ENCODE measurements around the gene CTNNA2. TPM values are rescaled to one million over a fixed set of nuclear protein-coding genes. Genes with fewer than 3 reads are reported as not detected.

CTNNA2 gene
- total RNA-seq, 1 experiment from 2014 or later: not detected

DNA sequence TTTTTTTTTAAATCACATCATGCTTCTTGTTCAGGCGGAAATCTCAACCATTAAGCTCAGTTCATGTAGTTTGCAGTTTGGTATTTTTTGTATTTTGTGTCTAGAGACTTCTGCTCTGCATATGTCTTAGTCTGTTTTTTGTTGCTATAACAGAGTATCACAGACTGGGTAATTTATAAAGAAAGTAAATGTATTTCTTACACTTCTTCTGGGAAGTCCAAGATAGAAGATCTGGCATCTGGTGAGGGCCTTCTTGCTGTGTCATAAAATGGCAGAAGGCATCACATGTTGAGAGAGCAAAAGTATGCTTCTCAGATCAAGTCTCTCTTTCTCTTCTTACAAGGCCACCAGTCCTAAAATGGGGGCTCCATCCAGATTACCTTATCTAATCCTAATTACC, 208.2 kb downstream of the CTNNA2 start:
- H3K4me2 ChIP-seq: no peak overlapping the region
- intact Hi-C loops (cut with micrococcal nuclease; ENCODE audit: unreplicated experiment): no loop called here
- TF ChIP-seq, protein P1, sequence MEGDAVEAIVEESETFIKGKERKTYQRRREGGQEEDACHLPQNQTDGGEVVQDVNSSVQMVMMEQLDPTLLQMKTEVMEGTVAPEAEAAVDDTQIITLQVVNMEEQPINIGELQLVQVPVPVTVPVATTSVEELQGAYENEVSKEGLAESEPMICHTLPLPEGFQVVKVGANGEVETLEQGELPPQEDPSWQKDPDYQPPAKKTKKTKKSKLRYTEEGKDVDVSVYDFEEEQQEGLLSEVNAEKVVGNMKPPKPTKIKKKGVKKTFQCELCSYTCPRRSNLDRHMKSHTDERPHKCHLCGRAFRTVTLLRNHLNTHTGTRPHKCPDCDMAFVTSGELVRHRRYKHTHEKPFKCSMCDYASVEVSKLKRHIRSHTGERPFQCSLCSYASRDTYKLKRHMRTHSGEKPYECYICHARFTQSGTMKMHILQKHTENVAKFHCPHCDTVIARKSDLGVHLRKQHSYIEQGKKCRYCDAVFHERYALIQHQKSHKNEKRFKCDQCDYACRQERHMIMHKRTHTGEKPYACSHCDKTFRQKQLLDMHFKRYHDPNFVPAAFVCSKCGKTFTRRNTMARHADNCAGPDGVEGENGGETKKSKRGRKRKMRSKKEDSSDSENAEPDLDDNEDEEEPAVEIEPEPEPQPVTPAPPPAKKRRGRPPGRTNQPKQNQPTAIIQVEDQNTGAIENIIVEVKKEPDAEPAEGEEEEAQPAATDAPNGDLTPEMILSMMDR (conservative IDR thresholded peaks at IDR 0.05): no peak
- TF ChIP-seq EZH2 (IDR thresholded peaks at IDR 0.05; ENCODE audit: low read depth): no peak
- CTCF ChIA-PET: no interaction called here
- H4K20me1 ChIP-seq (ENCODE audit: insufficient read depth): no peaks in the 10 kb centered on the region; the same call in 1 of the 2 replicates
- H3K4me1 ChIP-seq (replicated peaks; ENCODE audit: insufficient read depth): no peaks in the 10 kb centered on the region
- no peaks in the 10 kb centered on the region for H3K79me2 ChIP-seq (ENCODE audit: low read depth)
- H3K4me3 ChIP-seq: no peak overlapping the region
- no peaks in the 10 kb centered on the region for H3K36me3 ChIP-seq (ENCODE audit: low read depth)
- H3K9me3 ChIP-seq (ENCODE audit: insufficient read depth, low read depth): no peaks in the 10 kb centered on the region
- H2AFZ ChIP-seq: no peak overlapping the region
- H3F3A ChIP-seq (ENCODE audit: insufficient read depth, low read depth): no peaks in the 10 kb centered on the region
- POLR2A ChIA-PET (ENCODE audit: unreplicated experiment): no interaction called here
- BruUV-seq (replicated peaks): no TSS peak
- no peaks in the 10 kb centered on the region for H3K27me3 ChIP-seq (ENCODE audit: insufficient read depth, low read depth)
- H3K9me2 ChIP-seq (ENCODE audit: insufficient read depth): 0 out of 2 replicates have a peak, but pooled peaks cover 3% of the 10 kb centered on the region
- H3K27ac ChIP-seq: no peak overlapping the region
- no peak for DNase-seq

DNA sequence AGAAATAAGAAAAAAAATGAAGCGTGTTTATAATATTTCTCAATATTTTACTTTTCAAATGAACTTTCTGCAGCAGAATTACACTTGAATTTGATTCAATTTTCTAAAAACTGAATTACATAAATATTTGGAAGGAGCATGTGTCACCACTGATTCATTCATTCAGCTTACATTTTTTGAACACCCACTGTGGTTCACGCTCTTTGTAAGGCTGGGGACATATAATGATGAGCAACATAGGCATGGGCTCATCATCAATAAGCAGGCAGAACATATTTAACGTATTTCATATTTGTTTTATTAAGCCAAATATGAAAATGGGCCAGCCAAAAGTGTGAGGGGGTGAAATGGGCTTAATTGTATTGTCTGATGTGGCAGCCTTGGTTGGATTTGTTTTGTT, 209.1 kb downstream of the CTNNA2 start:
- H3K9me2 ChIP-seq (ENCODE audit: insufficient read depth): 0 out of 2 replicates have a peak, but pooled peaks cover 3% of the 10 kb centered on the region
- H4K20me1 ChIP-seq (ENCODE audit: insufficient read depth): no peaks in the 10 kb centered on the region; the same call in 1 of the 2 replicates
- no peaks in the 10 kb centered on the region for H3F3A ChIP-seq (ENCODE audit: insufficient read depth, low read depth)
- ChIA-PET CTCF (no interaction called here), POLR2A (ENCODE audit: unreplicated experiment) (no interaction called here)
- H3K79me2 ChIP-seq (ENCODE audit: low read depth): no peaks in the 10 kb centered on the region
- DNase-seq: no peak
- TF ChIP-seq EZH2 (IDR thresholded peaks at IDR 0.05; ENCODE audit: low read depth): no peak
- TF ChIP-seq, protein P1 (conservative IDR thresholded peaks at IDR 0.05): no peak
- H2AFZ ChIP-seq: no peak overlapping the region
- H3K27ac ChIP-seq: no peak overlapping the region
- H3K9me3 ChIP-seq (ENCODE audit: insufficient read depth, low read depth): no peaks in the 10 kb centered on the region
- H3K4me3 ChIP-seq: no peak overlapping the region
- no peaks in the 10 kb centered on the region for H3K4me1 ChIP-seq (replicated peaks; ENCODE audit: insufficient read depth)
- no peak overlapping the region for H3K4me2 ChIP-seq
- intact Hi-C loops (cut with micrococcal nuclease; ENCODE audit: unreplicated experiment): no loop called here
- no peaks in the 10 kb centered on the region for H3K27me3 ChIP-seq (ENCODE audit: insufficient read depth, low read depth)
- no peaks in the 10 kb centered on the region for H3K36me3 ChIP-seq (ENCODE audit: low read depth)
- no TSS peak for BruUV-seq (replicated peaks)

DNA sequence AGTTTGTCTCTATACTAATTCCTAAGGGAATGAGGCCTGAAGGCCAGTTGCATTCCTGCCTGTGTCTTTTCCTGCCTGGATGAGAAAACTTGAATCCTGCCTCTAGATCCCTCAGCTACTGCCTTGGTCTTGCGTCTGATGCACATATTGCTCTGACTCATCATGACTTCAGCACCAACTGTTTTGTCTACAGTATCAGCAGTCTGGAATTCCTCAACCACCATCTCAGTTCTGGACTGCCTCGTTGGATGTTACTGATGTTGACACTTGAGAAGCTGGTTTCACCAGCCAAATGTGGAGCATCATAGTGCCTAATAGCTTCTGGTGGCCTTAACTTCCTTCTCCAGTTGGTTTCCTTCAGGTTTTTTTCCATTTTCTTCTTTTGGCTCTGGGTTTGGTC, 211.0 kb downstream of the CTNNA2 start:
- Histone ChIP-seq H3F3A (ENCODE audit: insufficient read depth, low read depth) (no peaks in the 10 kb centered on the region), H3K4me1 (replicated peaks; ENCODE audit: insufficient read depth) (no peaks in the 10 kb centered on the region), H3K36me3 (ENCODE audit: low read depth) (no peaks in the 10 kb centered on the region), H3K27ac (no peak overlapping the region), H2AFZ (no peak overlapping the region), H3K4me3 (no peak overlapping the region), H3K4me2 (no peak overlapping the region), H3K79me2 (ENCODE audit: low read depth) (no peaks in the 10 kb centered on the region), H3K9me3 (ENCODE audit: insufficient read depth, low read depth) (no peaks in the 10 kb centered on the region), H4K20me1 (ENCODE audit: insufficient read depth) (no peaks in the 10 kb centered on the region; the same call in 1 of the 2 replicates), H3K9me2 (ENCODE audit: insufficient read depth) (0 out of 2 replicates have a peak, but pooled peaks cover 3% of the 10 kb centered on the region), H3K27me3 (ENCODE audit: insufficient read depth, low read depth) (no peaks in the 10 kb centered on the region)
- TF ChIP-seq EZH2 (IDR thresholded peaks at IDR 0.05; ENCODE audit: low read depth): no peak
- TF ChIP-seq, protein P1 (conservative IDR thresholded peaks at IDR 0.05): no peak
- peak in 1 of 2 experiments; percentile 1 for DNase-seq
- intact Hi-C loops (cut with micrococcal nuclease; ENCODE audit: unreplicated experiment): no loop called here
- BruUV-seq (replicated peaks): no TSS peak
- ChIA-PET CTCF (no interaction called here), POLR2A (ENCODE audit: unreplicated experiment) (no interaction called here)

All from PC-9 (cell line).